HG03097 (cell line): ENCODE results near the gene SPRYD3.
"Not testable (repeated sequence)": the region's sequence is repeated elsewhere in the genome, so short reads cannot be mapped to it uniquely, and the experiment has no call there.

Source experiments
- ATAC-seq: cut with Tn5 transposase; IDR thresholded peaks from one replicate; pipeline ENCODE4 v1.9.1; 2021; ENCODE audit not compliant: unreplicated experiment, low FRiP score

Gene SPRYD3

GRCh38 chr12:53036802-53037201 lies 42.4 kb downstream of the SPRYD3 start:
- ATAC-seq: no peak

DNA sequence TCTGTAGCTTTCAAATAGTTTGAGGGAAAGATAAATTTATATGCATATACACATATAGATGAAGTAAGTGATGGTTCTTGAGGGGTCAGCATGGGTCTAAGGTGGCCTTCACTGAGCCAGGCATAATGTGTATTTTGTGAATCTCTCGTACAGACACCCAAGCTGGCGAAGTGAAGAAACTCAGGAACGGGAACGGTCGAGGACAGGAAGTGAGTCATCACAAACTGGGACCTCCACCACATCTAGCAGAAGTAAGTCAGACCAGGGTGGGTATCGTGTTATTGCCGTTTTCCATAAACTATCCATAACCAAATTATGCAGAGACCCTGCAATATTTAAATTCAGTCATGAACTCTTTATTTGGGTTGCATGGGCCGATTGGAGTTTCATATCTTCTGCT lies 44.7 kb downstream of the SPRYD3 start:
- no peak for ATAC-seq

DNA sequence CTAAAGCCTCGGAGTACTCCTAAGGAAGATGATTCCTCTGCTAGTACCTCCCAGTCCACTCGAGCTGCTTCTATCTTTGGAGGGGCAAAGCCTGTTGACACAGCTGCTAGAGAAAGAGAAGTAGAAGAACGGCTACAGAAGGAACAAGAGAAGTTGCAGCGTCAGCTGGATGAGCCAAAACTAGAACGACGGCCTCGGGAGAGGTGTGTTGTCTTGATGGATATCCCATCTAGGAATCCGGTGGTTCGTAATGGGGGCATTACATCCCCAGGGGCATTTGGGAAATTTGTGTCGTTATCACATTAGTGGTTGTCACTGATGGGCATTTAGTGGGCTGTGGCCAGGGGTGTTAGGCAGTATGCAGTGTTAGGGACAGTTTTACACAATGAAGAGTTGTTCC lies 45.4 kb downstream of the SPRYD3 start:
- not testable (repeated sequence) for ATAC-seq

GRCh38 chr12:53031616-53032015 lies 47.6 kb downstream of the SPRYD3 start:
- no peak for ATAC-seq

GRCh38 chr12:53027014-53027413 lies 52.2 kb downstream of the SPRYD3 start:
- not testable (repeated sequence) for ATAC-seq

GRCh38 chr12:53025250-53025649 lies 53.9 kb downstream of the SPRYD3 start:
- no peak for ATAC-seq

- no peak for ATAC-seq
Observed at GRCh38 chr12:53014709-53015108, 64.5 kb downstream of the SPRYD3 start.
